Measurements from ENCODE around the gene NEK3.
"Not testable (repeated sequence)": the region's sequence is repeated elsewhere in the genome, so short reads cannot be mapped to it uniquely, and the experiment has no call there.

NEK3 gene

GRCh38 chr13:52159159-52159982 lies at the start of gene NEK3:
TSS of gene NEK3 (minus strand) at chr13:52159597. CDS start at chr13:52156191, 3,406 bp downstream.
- DNase-seq, result peak; percentile 57

- DNase-seq, result not testable (repeated sequence)
These were observed 49.0 kb upstream of the NEK3 start for GRCh38 chr13:52208384-52208783.

- DNase-seq, result not testable (repeated sequence)
These were observed 48.5 kb upstream of the NEK3 start for GRCh38 chr13:52207896-52208295.

- DNase-seq, result not testable (repeated sequence)
These were observed 47.9 kb upstream of the NEK3 start for GRCh38 chr13:52207337-52207736.

GRCh38 chr13:52204546-52204945 lies 45.1 kb upstream of the NEK3 start:
- DNase-seq, result not testable (repeated sequence)

GRCh38 chr13:52203864-52204263 lies 44.5 kb upstream of the NEK3 start:
- not testable (repeated sequence) for DNase-seq

- DNase-seq, result not testable (repeated sequence)
These were observed 43.1 kb upstream of the NEK3 start for GRCh38 chr13:52202506-52202905.

- DNase-seq, result not testable (repeated sequence)
These were observed 42.2 kb upstream of the NEK3 start for GRCh38 chr13:52201439-52202193.

GRCh38 chr13:52195401-52195837 lies 36.0 kb upstream of the NEK3 start:
- peak; percentile 55 for DNase-seq

- peak; percentile 90 for DNase-seq
These were observed 34.9 kb upstream of the NEK3 start for GRCh38 chr13:52194184-52194868.

- DNase-seq, result not testable (repeated sequence)
These were observed 34.3 kb upstream of the NEK3 start for GRCh38 chr13:52193587-52194183.

GRCh38 chr13:52187424-52188187 lies 28.2 kb upstream of the NEK3 start:
- not testable (repeated sequence) for DNase-seq

- DNase-seq, result no peak
These were observed 27.6 kb upstream of the NEK3 start for GRCh38 chr13:52187029-52187423.

GRCh38 chr13:52181316-52181954 lies 22.0 kb upstream of the NEK3 start:
- not testable (repeated sequence) for DNase-seq

- no peak for DNase-seq
These were observed 20.5 kb upstream of the NEK3 start for GRCh38 chr13:52179925-52180324.

GRCh38 chr13:52177276-52177675 lies 17.9 kb upstream of the NEK3 start:
- DNase-seq, result no peak

- DNase-seq, result not testable (repeated sequence)
These were observed 14.6 kb upstream of the NEK3 start for GRCh38 chr13:52173970-52174369.

GRCh38 chr13:52173373-52173772 lies 14.0 kb upstream of the NEK3 start:
- DNase-seq, result no peak

GRCh38 chr13:52171686-52172085 lies 12.3 kb upstream of the NEK3 start:
- DNase-seq, result not testable (repeated sequence)

- DNase-seq, result not testable (repeated sequence)
These were observed 11.5 kb upstream of the NEK3 start for GRCh38 chr13:52170828-52171391.

GRCh38 chr13:52169839-52170238 lies 10.4 kb upstream of the NEK3 start:
- DNase-seq, result no peak

Data from activated naive CD4-positive, alpha-beta T cell treated with Interleukin-2 at 50 U/mL for 16 hours (primary cell).